ENCODE data around the gene PTPN23. TPM values are rescaled to one million over a fixed set of nuclear protein-coding genes. Genes with fewer than 3 reads are reported as not detected.
"Not testable (repeated sequence)": the region's sequence is repeated elsewhere in the genome, so short reads cannot be mapped to it uniquely, and the experiment has no call there.

Gene PTPN23
- total RNA-seq, 2 experiments from 2014 or later: 25.9 to 29.4 TPM

GRCh38 chr3:47348411-47349154 is 32.2 kb upstream of the PTPN23 start:
- Mint-ChIP-seq H3K27me3 (no peaks in the 10 kb centered on the region), H3K4me3 (no peak overlapping the region), H3K9me3 (ENCODE audit: low read depth) (no peaks in the 10 kb centered on the region), H3K27ac (no peak overlapping the region), H3K4me1 (peaks cover 2% of the 10 kb centered on the region), H3K36me3 (ENCODE audit: low read depth) (peaks cover 13% of the 10 kb centered on the region)
- ATAC-seq (no peak), DNase-seq (no peak)
- intact Hi-C loops (cut with DNase I, micrococcal nuclease): no loop called here
- CTCF ChIA-PET: no interaction called here
- POLR2A ChIA-PET: no interaction called here

- Mint-ChIP-seq H3K4me3 (no peak overlapping the region), H3K27ac (no peak overlapping the region), H3K4me1 (peaks cover under 1% of the 10 kb centered on the region), H3K27me3 (no peaks in the 10 kb centered on the region), H3K36me3 (ENCODE audit: low read depth) (peaks cover 2% of the 10 kb centered on the region), H3K9me3 (ENCODE audit: low read depth) (peaks cover 13% of the 10 kb centered on the region)
- CTCF ChIA-PET: interaction anchor here (1.2 kb wide), 1 partner anchor 11 kb away, joined by 3 read pairs; no protein-coding TSS in a partner anchor
- DNase-seq: no peak
- ATAC-seq: no peak
- POLR2A ChIA-PET: no interaction called here
- intact Hi-C loops (cut with DNase I, micrococcal nuclease): no loop called here
Measured at GRCh38 chr3:47355010-47355409, 25.8 kb upstream of the PTPN23 start.

GRCh38 chr3:47356201-47356600 is 24.6 kb upstream of the PTPN23 start:
- no peak for ATAC-seq
- Mint-ChIP-seq H3K36me3 (ENCODE audit: low read depth) (peaks cover 7% of the 10 kb centered on the region), H3K9me3 (ENCODE audit: low read depth) (peaks cover 18% of the 10 kb centered on the region), H3K4me1 (peaks cover 6% of the 10 kb centered on the region), H3K27ac (no peak overlapping the region), H3K4me3 (no peak overlapping the region), H3K27me3 (no peaks in the 10 kb centered on the region)
- no peak for DNase-seq
- POLR2A ChIA-PET: no interaction called here
- CTCF ChIA-PET: interaction anchor here (1.2 kb wide), 1 partner anchor 9 kb away, joined by 3 read pairs; no protein-coding TSS in a partner anchor
- intact Hi-C loops (cut with DNase I, micrococcal nuclease): no loop called here

- POLR2A ChIA-PET: no interaction called here
- H3K4me3 Mint-ChIP-seq: no peak overlapping the region
- peak overlapping the region; percentile 39 for H3K27ac Mint-ChIP-seq
- H3K36me3 Mint-ChIP-seq (ENCODE audit: low read depth): peaks cover 11% of the 10 kb centered on the region
- peaks cover 15% of the 10 kb centered on the region for H3K4me1 Mint-ChIP-seq
- CTCF ChIA-PET: interaction anchor here (1.0 kb wide), 1 partner anchor 32 kb away, joined by 3 read pairs; no protein-coding TSS in a partner anchor
- intact Hi-C loops (cut with DNase I, micrococcal nuclease): no loop called here
- no peaks in the 10 kb centered on the region for H3K27me3 Mint-ChIP-seq
- no peak for ATAC-seq
- no peak for DNase-seq
- H3K9me3 Mint-ChIP-seq (ENCODE audit: low read depth): peaks cover 18% of the 10 kb centered on the region
Measured at GRCh38 chr3:47359323-47359722, 21.5 kb upstream of the PTPN23 start.

GRCh38 chr3:47360110-47360517 is 20.7 kb upstream of the PTPN23 start:
- H3K27ac Mint-ChIP-seq: peak overlapping the region; percentile 21
- H3K4me3 Mint-ChIP-seq: peak overlapping the region; percentile 3
- peaks cover 18% of the 10 kb centered on the region for H3K9me3 Mint-ChIP-seq (ENCODE audit: low read depth)
- peaks cover 15% of the 10 kb centered on the region for H3K4me1 Mint-ChIP-seq
- CTCF ChIA-PET, H3K27me3 Mint-ChIP-seq, POLR2A ChIA-PET: not testable (repeated sequence)
- peaks cover 11% of the 10 kb centered on the region for H3K36me3 Mint-ChIP-seq (ENCODE audit: low read depth)
- DNase-seq (peak; percentile 67), ATAC-seq (peak; percentile 75)
- intact Hi-C loops (cut with DNase I, micrococcal nuclease): loop anchor here in 1 of 2 experiments (1.0 kb wide), 1 partner anchor 20 kb away; no protein-coding TSS in a partner anchor

- POLR2A ChIA-PET: no interaction called here
- peaks cover 11% of the 10 kb centered on the region for H3K36me3 Mint-ChIP-seq (ENCODE audit: low read depth)
- H3K9me3 Mint-ChIP-seq (ENCODE audit: low read depth): peaks cover 18% of the 10 kb centered on the region
- peaks cover 15% of the 10 kb centered on the region for H3K4me1 Mint-ChIP-seq
- CTCF ChIA-PET: interaction anchor here (0.7 to 2.1 kb wide), 3 partner anchors 15 to 29 kb away, joined by 3 to 5 read pairs (median 3); partner anchors contain the start of gene PTPN23
- peak; percentile 25 for ATAC-seq
- H3K27me3 Mint-ChIP-seq: no peaks in the 10 kb centered on the region
- H3K4me3 Mint-ChIP-seq: no peak overlapping the region
- DNase-seq: no peak
- intact Hi-C loops (cut with DNase I, micrococcal nuclease): no loop called here
- H3K27ac Mint-ChIP-seq: peak overlapping the region; percentile 51
Measured at GRCh38 chr3:47362701-47363100, 18.1 kb upstream of the PTPN23 start.

- DNase-seq (no peak), ATAC-seq (no peak)
- CTCF ChIA-PET: interaction anchor here (1.1 kb wide), 1 partner anchor 10 kb away, joined by 3 read pairs; no protein-coding TSS in a partner anchor
- intact Hi-C loops (cut with DNase I, micrococcal nuclease): no loop called here
- Mint-ChIP-seq H3K27ac (no peak overlapping the region), H3K27me3 (peaks cover 2% of the 10 kb centered on the region), H3K4me3 (no peak overlapping the region), H3K9me3 (ENCODE audit: low read depth) (peaks cover under 1% of the 10 kb centered on the region), H3K4me1 (peaks cover 10% of the 10 kb centered on the region), H3K36me3 (ENCODE audit: low read depth) (peaks cover 4% of the 10 kb centered on the region)
- POLR2A ChIA-PET: no interaction called here
Measured at GRCh38 chr3:47365213-47366153, 15.3 kb upstream of the PTPN23 start.

- peaks cover 3% of the 10 kb centered on the region for H3K36me3 Mint-ChIP-seq (ENCODE audit: low read depth)
- no peaks in the 10 kb centered on the region for H3K9me3 Mint-ChIP-seq (ENCODE audit: low read depth)
- intact Hi-C loops (cut with DNase I, micrococcal nuclease): no loop called here
- DNase-seq (no peak), ATAC-seq (no peak)
- ChIA-PET POLR2A (no interaction called here), CTCF (no interaction called here)
- no peak overlapping the region for H3K27ac Mint-ChIP-seq
- peaks cover 2% of the 10 kb centered on the region for H3K27me3 Mint-ChIP-seq
- peaks cover 9% of the 10 kb centered on the region for H3K4me1 Mint-ChIP-seq
- H3K4me3 Mint-ChIP-seq: no peak overlapping the region
Measured at GRCh38 chr3:47366833-47367232, 14.0 kb upstream of the PTPN23 start.

GRCh38 chr3:47367631-47368030 is 13.2 kb upstream of the PTPN23 start:
- no peak overlapping the region for H3K4me3 Mint-ChIP-seq
- intact Hi-C loops (cut with DNase I, micrococcal nuclease): no loop called here
- peaks cover 3% of the 10 kb centered on the region for H3K4me1 Mint-ChIP-seq
- peaks cover 2% of the 10 kb centered on the region for H3K27me3 Mint-ChIP-seq
- ChIA-PET POLR2A (no interaction called here), CTCF (no interaction called here)
- H3K36me3 Mint-ChIP-seq (ENCODE audit: low read depth): no peaks in the 10 kb centered on the region
- no peak overlapping the region for H3K27ac Mint-ChIP-seq
- ATAC-seq (no peak), DNase-seq (no peak)
- no peaks in the 10 kb centered on the region for H3K9me3 Mint-ChIP-seq (ENCODE audit: low read depth)

- POLR2A ChIA-PET: interaction anchor here (0.6 kb wide), 1 partner anchor 145 kb away, joined by 4 read pairs; no protein-coding TSS in a partner anchor
- intact Hi-C loops (cut with DNase I, micrococcal nuclease): loop anchor here (5.0 to 10.0 kb wide), 4 partner anchors 355 to 523 kb away; partner anchors contain the start of gene MYL3 (in 1 of the 2)
- CTCF ChIA-PET: interaction anchor here (0.6 to 0.8 kb wide), 4 partner anchors 7 to 43 kb away, joined by 3 to 4 read pairs (median 3); no protein-coding TSS in a partner anchor
- not testable (repeated sequence) for H3K27ac Mint-ChIP-seq; H3K9me3 Mint-ChIP-seq (ENCODE audit: low read depth); H3K27me3 Mint-ChIP-seq; H3K4me3 Mint-ChIP-seq; H3K4me1 Mint-ChIP-seq; DNase-seq; H3K36me3 Mint-ChIP-seq (ENCODE audit: low read depth); ATAC-seq
Measured at GRCh38 chr3:47370020-47370419, 10.8 kb upstream of the PTPN23 start.

GRCh38 chr3:47370887-47371697 is 9.7 kb upstream of the PTPN23 start:
- H3K27ac Mint-ChIP-seq: no peak overlapping the region
- H3K36me3 Mint-ChIP-seq (ENCODE audit: low read depth): no peaks in the 10 kb centered on the region
- CTCF ChIA-PET: no interaction called here

More at GRCh38 chr3:47370887-47371697, 9.7 kb upstream of the PTPN23 start:
- Mint-ChIP-seq H3K4me1 (no peaks in the 10 kb centered on the region), H3K4me3 (no peak overlapping the region), H3K9me3 (ENCODE audit: low read depth) (no peaks in the 10 kb centered on the region), H3K27me3 (peaks cover 2% of the 10 kb centered on the region)
- intact Hi-C loops (cut with DNase I, micrococcal nuclease): loop anchor here (5.0 to 10.0 kb wide), 4 partner anchors 356 to 524 kb away; partner anchors contain the start of gene MYL3 (in 1 of the 2)
- peak; percentile 69 for DNase-seq
- peak; percentile 55 for ATAC-seq
- POLR2A ChIA-PET: no interaction called here
